Upper lobe of left lung (tissue), 6 donors: Measurements from ENCODE around the gene KCNG2. TPM values are rescaled to one million over a fixed set of nuclear protein-coding genes. Genes with fewer than 3 reads are reported as not detected.

Experiments used
- ATAC-seq, 2 donors: fragments of 200-7000 bp; cut with Tn5 transposase; one replicate each; pipeline ENCODE4 v1.9.1; 2022; ENCODE audit warnings: mild to moderate bottlenecking in 2 of 2, moderate library complexity in 2 of 2; ENCODE audit not compliant: low FRiP score in 2 of 2
- DNase-seq, 2 donors: peaks; one replicate each; pipeline ENCODE4 v3.0.0-alpha.2; 2019 to 2020
- H3K27ac ChIP-seq, 4 donors: fragments of 200-600 bp; sonication (generic); one replicate each; pipeline ENCODE4 v1.5.1; 2016 to 2019
- H3K27me3 ChIP-seq, 4 donors: fragments of 200-600 bp; sonication (generic); one replicate each; pipeline ENCODE4 v1.5.1; 2017 to 2019
- H3K36me3 ChIP-seq, 4 donors: fragments of 200-600 bp; sonication (generic); one replicate each; pipeline ENCODE4 v1.5.1; 2016 to 2019
- H3K4me1 ChIP-seq, 4 donors: fragments of 200-600 bp; sonication (generic); one replicate each; pipeline ENCODE4 v1.5.1; 2018 to 2019
- H3K4me3 ChIP-seq, 4 donors: fragments of 200-600 bp; sonication (generic); one replicate each; pipeline ENCODE4 v1.5.1; 2017 to 2019; ENCODE audit warnings: mild to moderate bottlenecking in 2 of 4, moderate library complexity in 1 of 4
- H3K9me3 ChIP-seq, 4 donors: fragments of 200-600 bp; sonication (generic); one replicate each; pipeline ENCODE4 v1.5.1; 2018 to 2019
- EP300 ChIP-seq, 4 donors: sonication (generic); formaldehyde crosslinking; IDR thresholded peaks; one replicate each; pipeline ENCODE4 v1.5.1; 2017; ENCODE audit warnings: antibody characterized with exemption in 4 of 4, control low read depth in 2 of 4
- POLR2A ChIP-seq, 4 donors: fragments of 450-650 bp; IDR thresholded peaks; one replicate each; pipeline ENCODE4 v1.5.1; 2016 to 2017; ENCODE audit warnings: antibody characterized with exemption in 4 of 4, mild to moderate bottlenecking in 2 of 4
- POLR2AphosphoS5 ChIP-seq, 2 donors: sonication (generic); formaldehyde crosslinking; IDR thresholded peaks; one replicate each; pipeline ENCODE4 v1.5.1; 2017; ENCODE audit warnings: antibody characterized with exemption in 2 of 2
- WGBS, 2 donors: methylation state at CpG; one replicate each; pipeline ENCODE4 v1.1.5; 2017 to 2018; 5-methylcytosine and 5-hydroxymethylcytosine counted together
- total RNA-seq, 6 donors: library from RNA; depleted of rRNA in 4 of 6; stranded (reverse); fragments of >200 nt in 4 of 6; gene quantifications; one replicate each; pipeline versions ENCODE4 v1.1.0 to v1.2.1, GENCODE V29; 2016 to 2021
- TF ChIP-seq, protein P1 (sequence below), 6 experiments: fragments of 450-650 bp in 4 of 6; fragments of 200-600 bp in 2 of 6; sonication (generic) in 2 of 6; IDR thresholded peaks; one replicate each; pipeline ENCODE4 v1.5.1; 2016 to 2019; ENCODE audit warnings: antibody characterized with exemption in 6 of 6
- donor health status: DM: no; HTN: no; CAD: no; lungs with moderate emphysema.
- donor health status: DM: no; HTN: yes; CAD: no; lungs with severe emphysema.

Gene KCNG2
- total RNA-seq, 6 donors from 2014 or later = 0.49 to 1.1 (median 0.73) TPM; not detected in 2

GRCh38 chr18:79772108-79772864, 25.5 kb upstream of the KCNG2 start:
- Histone ChIP-seq H3K9me3 (peaks cover 0 to 6% (median 0%) of the 10 kb centered on the region in 4 donors), H3K4me1 (no peaks in the 10 kb centered on the region), H3K27ac (no peak overlapping the region), H3K27me3 (no peaks in the 10 kb centered on the region), H3K36me3 (no peaks in the 10 kb centered on the region), H3K4me3 (no peak overlapping the region)
- DNase-seq (peak in 1 of 2 donors; percentile 18), ATAC-seq (no peak)
- no peak for TF ChIP-seq EP300 (IDR thresholded peaks at IDR 0.05)
- WGBS, 2 donors = 74 to 75% methylated on average over 20 to 38 of the region's 38 CpGs

DNA sequence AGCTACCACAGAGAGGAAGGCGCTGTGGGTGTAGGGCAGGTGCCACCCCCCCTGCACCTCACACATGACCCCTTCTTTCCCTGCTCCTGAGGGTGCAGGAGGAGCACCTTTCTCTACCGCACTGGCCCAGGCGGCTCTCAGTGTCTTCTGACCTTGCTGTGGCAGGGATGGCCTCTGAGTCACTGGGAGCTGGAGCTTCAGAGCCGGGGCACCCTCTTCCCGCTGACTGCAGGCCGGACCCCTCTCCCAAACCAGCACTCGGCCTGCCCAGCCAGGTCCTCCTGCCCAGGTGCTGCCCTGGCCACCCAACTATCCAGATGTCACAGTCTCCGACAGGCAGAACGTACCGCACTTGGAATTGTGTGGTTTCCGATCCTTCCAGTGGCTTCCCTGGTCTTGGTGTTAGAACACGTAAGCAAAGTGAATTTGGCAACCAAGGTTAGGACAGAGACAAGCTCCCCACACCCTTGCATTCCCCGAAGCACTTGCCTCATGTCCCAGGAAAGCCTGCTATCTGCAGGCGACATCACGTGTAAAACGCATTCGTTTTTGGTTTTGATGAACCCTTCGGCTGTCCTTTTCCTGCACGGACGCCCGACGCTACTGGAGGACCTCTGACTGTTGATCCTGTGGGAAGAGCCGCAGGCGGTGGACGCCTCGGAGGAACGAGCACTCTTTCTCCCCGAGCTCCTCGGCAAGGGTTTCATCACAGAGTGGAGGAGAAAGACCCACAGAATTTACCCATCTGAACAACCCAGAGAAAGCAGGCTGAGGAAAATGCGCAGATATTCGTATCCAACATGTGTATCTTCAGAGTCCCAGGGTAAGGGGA, 24.7 kb upstream of the KCNG2 start:
- ATAC-seq (no peak), DNase-seq (peak in 1 of 2 donors; percentile 17)
- no peak for TF ChIP-seq EP300 (IDR thresholded peaks at IDR 0.05)
- H3K27me3 ChIP-seq = no peaks in the 10 kb centered on the region
- WGBS, 2 donors = 90 to 91% methylated on average over 28 to 31 of the region's 31 CpGs
- no peaks in the 10 kb centered on the region for H3K36me3 ChIP-seq
- no peaks in the 10 kb centered on the region for H3K4me1 ChIP-seq
- no peak overlapping the region for H3K4me3 ChIP-seq
- peaks cover 0 to 3% (median 0%) of the 10 kb centered on the region in 4 donors for H3K9me3 ChIP-seq
- H3K27ac ChIP-seq = no peak overlapping the region

GRCh38 chr18:79774111-79774510, 23.6 kb upstream of the KCNG2 start:
- ATAC-seq = no peak
- Histone ChIP-seq H3K27ac (no peak overlapping the region), H3K4me3 (no peak overlapping the region), H3K36me3 (no peaks in the 10 kb centered on the region), H3K4me1 (no peaks in the 10 kb centered on the region), H3K9me3 (peaks cover 0 to 2% (median 0%) of the 10 kb centered on the region in 4 donors), H3K27me3 (no peaks in the 10 kb centered on the region)
- DNase-seq = peak in 1 of 2 donors; percentile 14
- no peak for TF ChIP-seq POLR2A (IDR thresholded peaks at IDR 0.05)
- no peak for TF ChIP-seq POLR2AphosphoS5 (IDR thresholded peaks at IDR 0.05)
- TF ChIP-seq, protein P1, sequence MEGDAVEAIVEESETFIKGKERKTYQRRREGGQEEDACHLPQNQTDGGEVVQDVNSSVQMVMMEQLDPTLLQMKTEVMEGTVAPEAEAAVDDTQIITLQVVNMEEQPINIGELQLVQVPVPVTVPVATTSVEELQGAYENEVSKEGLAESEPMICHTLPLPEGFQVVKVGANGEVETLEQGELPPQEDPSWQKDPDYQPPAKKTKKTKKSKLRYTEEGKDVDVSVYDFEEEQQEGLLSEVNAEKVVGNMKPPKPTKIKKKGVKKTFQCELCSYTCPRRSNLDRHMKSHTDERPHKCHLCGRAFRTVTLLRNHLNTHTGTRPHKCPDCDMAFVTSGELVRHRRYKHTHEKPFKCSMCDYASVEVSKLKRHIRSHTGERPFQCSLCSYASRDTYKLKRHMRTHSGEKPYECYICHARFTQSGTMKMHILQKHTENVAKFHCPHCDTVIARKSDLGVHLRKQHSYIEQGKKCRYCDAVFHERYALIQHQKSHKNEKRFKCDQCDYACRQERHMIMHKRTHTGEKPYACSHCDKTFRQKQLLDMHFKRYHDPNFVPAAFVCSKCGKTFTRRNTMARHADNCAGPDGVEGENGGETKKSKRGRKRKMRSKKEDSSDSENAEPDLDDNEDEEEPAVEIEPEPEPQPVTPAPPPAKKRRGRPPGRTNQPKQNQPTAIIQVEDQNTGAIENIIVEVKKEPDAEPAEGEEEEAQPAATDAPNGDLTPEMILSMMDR (IDR thresholded peaks at IDR 0.05) = no peak
- TF ChIP-seq EP300 (IDR thresholded peaks at IDR 0.05) = no peak
- WGBS, 2 donors = 77 to 81% methylated on average over 15 to 17 of the region's 18 CpGs

DNA sequence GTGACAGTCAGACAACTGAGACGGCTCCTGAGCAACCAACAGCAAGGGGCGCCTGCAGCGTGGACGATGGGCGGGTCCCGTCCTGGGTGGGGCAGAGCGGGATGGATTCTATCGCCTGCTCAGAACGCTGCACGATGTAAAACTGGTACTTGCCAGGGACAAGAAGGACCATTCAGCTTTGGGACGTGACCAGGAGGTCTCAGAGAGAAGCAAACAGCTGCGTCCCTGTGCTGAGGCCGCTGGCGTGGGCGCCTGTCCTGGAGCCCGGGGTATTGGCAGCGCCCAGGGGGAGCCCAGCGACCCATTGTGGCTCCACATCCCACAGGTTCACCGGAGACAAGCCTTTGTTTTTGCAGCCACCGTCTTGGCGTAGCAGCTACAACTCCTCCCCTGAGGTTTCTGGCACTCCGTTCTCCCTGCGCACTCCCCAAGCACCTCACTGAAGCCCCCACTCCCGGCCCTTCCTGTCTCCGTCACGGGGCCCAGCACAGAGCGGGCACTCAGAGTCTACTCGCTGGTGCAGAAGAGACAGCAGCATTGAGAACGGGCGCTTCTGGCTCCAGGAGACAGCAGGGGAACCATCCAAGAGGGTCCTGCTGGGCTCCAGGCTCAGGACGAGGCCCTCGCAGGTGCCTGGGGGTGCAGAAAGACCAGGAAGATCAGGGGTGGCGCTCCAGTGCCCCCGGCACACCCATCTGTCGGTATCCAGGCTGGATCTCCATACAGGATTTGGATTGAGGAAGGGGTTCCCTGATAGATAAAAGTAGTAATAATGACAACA, 22.1 kb upstream of the KCNG2 start:
- H3K27me3 ChIP-seq = no peaks in the 10 kb centered on the region
- no peak overlapping the region for H3K27ac ChIP-seq
- no peak overlapping the region for H3K4me3 ChIP-seq
- ATAC-seq (no peak), DNase-seq (peak; percentile 18 to 72)
- no peaks in the 10 kb centered on the region for H3K4me1 ChIP-seq
- 83 to 88% methylated on average over 32 to 33 of the region's 35 CpGs for WGBS, 2 donors
- no peaks in the 10 kb centered on the region for H3K36me3 ChIP-seq
- H3K9me3 ChIP-seq = no peaks in the 10 kb centered on the region
- TF ChIP-seq, protein P1 (IDR thresholded peaks at IDR 0.05) = no peak
- TF ChIP-seq POLR2A (IDR thresholded peaks at IDR 0.05) (no peak), POLR2AphosphoS5 (IDR thresholded peaks at IDR 0.05) (no peak), EP300 (IDR thresholded peaks at IDR 0.05) (no peak)

GRCh38 chr18:79776674-79777073, 21.1 kb upstream of the KCNG2 start:
- DNase-seq (peak in 1 of 2 donors; percentile 4), ATAC-seq (no peak)
- TF ChIP-seq EP300 (IDR thresholded peaks at IDR 0.05) (no peak), POLR2A (IDR thresholded peaks at IDR 0.05) (no peak)
- H3K27ac ChIP-seq = no peak overlapping the region
- no peak overlapping the region for H3K4me3 ChIP-seq
- WGBS, 2 donors = 70 to 72% methylated on average over 2 of the region's 2 CpGs
- no peaks in the 10 kb centered on the region for H3K4me1 ChIP-seq
- H3K27me3 ChIP-seq = no peaks in the 10 kb centered on the region
- no peaks in the 10 kb centered on the region for H3K9me3 ChIP-seq
- no peaks in the 10 kb centered on the region for H3K36me3 ChIP-seq
